HG03571 (cell line): ENCODE measurements around the gene SCAPER.

Source experiments
- ATAC-seq: cut with Tn5 transposase; IDR thresholded peaks from one replicate; pipeline ENCODE4 v1.9.1; 2021; ENCODE audit not compliant: unreplicated experiment

SCAPER gene

DNA sequence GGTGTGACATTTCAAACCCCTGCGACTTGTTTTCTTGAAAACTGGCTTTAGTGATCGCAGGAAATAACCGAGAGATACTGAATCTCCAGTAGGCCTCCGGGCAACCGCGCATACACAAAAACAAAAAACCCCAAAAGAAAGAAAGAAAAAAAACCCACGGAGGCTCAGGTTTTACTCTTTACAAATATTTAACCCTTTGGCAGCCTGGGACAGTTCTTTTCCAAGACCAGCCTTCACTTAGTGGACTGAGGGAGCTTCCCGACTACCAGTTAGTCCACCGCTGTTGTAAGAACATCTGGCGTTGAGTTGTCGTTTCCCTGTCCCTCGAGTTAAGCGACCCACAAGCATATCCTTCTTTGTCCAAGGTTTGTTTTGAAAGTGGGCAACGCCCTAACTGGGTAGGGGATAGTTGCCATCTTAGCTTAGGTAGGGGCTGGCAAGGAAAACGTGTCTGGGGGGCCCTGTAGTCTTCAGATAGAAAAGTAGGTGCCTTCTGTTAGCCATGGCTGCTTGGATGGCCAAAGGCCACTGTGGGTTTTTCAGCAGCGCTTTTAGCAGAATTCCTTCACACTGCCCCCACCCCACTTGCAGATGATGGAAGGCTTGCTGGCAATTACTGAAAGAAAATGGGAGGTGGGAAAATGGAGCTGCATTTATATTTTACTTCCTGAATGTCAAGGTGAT, 561.7 kb downstream of the SCAPER start:
- no peak for ATAC-seq

DNA sequence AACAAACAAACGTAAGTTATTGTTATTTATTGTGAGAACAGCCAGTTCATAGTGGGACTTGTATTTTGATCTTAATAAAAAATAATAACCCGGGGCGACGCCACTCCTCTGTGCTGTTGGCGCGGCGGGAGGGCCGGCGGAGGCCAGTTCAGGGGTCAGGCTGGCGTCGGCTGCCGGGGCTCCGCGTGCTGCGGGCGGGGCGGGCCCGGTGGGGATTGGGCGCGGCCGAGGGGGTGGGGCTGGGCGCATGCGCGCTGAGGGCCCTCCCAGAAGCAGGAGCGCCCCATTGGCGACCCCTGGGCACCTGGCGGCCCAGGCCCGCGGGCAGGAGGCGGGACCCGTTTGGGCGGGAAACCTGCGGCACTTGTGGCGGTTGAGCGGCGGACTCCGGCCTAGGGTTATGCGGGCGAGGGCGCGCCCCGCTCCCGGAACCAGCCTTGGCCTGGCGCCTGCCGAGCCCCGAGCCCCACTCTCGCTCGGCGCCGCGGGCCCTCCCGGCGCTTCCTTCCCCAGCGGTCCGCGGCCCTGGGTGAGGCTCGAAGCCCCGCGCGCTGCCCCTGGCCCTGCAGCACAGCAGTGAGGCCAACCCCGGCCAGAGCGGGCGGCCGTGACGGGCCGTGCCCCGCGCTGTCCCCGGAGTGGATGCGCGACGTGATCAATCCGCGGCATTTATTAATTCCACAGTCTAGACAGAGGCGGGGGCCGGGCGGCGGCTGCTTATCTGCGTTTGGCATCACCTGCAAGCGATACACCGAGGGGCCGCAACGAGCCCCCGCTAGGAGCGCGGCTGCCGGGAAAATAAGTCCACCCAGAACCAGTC, 562.5 kb downstream of the SCAPER start:
- ATAC-seq: no peak

DNA sequence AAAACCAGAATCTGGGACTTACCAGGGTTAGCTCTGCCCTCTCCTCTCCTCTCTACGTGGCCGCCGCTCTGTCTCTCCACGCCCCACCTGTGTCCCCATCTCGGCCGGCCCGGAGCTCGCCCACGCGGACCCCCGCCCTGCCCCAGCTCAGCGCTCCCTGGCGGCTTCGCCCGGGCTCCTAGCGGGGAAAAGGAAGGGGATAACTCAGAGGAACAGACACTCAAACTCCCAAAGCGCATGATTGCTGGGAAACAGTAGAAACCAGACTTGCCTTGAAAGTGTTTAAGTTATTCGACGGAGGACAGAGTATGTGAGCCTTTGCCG, 563.1 kb downstream of the SCAPER start:
- ATAC-seq: no peak

DNA sequence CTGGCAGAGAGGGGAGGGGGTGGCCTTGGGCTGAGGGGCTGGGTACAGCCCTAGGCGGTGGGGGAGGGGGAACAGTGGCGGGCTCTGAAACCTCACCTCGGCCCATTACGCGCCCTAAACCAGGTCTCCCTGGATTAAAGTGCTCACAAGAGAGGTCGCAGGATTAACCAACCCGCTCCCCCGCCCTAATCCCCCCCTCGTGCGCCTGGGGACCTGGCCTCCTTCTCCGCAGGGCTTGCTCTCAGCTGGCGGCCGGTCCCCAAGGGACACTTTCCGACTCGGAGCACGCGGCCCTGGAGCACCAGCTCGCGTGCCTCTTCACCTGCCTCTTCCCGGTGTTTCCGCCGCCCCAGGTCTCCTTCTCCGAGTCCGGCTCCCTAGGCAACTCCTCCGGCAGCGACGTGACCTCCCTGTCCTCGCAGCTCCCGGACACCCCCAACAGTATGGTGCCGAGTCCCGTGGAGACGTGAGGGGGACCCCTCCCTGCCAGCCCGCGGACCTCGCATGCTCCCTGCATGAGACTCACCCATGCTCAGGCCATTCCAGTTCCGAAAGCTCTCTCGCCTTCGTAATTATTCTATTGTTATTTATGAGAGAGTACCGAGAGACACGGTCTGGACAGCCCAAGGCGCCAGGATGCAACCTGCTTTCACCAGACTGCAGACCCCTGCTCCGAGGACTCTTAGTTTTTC, 563.6 kb downstream of the SCAPER start:
- no peak for ATAC-seq

DNA sequence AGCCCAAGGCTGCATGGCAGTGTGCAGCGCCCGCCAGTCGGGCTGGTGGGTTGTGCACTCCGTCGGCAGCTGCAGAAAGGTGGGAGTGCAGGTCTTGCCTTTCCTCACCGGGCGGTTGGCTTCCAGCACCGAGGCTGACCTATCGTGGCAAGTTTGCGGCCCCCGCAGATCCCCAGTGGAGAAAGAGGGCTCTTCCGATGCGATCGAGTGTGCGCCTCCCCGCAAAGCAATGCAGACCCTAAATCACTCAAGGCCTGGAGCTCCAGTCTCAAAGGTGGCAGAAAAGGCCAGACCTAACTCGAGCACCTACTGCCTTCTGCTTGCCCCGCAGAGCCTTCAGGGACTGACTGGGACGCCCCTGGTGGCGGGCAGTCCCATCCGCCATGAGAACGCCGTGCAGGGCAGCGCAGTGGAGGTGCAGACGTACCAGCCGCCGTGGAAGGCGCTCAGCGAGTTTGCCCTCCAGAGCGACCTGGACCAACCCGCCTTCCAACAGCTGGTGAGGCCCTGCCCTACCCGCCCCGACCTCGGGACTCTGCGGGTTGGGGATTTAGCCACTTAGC, 564.3 kb downstream of the SCAPER start:
- no peak for ATAC-seq

DNA sequence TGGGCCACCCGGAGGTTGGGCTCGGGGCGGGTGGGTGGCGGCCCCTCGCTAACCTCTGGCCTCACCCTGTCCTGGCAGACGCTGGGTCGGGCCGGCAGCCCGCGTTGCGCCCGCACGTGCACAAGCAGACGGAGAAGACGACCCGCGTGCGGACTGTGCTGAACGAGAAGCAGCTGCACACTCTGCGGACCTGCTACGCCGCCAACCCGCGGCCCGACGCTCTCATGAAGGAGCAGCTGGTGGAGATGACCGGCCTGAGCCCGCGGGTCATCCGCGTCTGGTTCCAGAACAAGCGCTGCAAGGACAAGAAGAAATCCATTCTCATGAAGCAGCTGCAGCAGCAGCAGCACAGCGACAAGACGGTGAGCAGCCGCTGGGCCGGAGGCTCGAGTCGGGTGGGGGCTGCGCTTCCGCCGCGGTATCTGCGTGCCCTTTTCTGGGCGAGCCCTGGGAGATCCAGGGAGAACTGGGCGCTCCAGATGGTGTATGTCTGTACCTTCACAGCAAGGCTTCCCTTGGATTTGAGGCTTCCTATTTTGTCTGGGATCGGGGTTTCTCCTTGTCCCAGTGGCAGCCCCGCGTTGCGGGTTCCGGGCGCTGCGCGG, 564.8 kb downstream of the SCAPER start:
- ATAC-seq: no peak

DNA sequence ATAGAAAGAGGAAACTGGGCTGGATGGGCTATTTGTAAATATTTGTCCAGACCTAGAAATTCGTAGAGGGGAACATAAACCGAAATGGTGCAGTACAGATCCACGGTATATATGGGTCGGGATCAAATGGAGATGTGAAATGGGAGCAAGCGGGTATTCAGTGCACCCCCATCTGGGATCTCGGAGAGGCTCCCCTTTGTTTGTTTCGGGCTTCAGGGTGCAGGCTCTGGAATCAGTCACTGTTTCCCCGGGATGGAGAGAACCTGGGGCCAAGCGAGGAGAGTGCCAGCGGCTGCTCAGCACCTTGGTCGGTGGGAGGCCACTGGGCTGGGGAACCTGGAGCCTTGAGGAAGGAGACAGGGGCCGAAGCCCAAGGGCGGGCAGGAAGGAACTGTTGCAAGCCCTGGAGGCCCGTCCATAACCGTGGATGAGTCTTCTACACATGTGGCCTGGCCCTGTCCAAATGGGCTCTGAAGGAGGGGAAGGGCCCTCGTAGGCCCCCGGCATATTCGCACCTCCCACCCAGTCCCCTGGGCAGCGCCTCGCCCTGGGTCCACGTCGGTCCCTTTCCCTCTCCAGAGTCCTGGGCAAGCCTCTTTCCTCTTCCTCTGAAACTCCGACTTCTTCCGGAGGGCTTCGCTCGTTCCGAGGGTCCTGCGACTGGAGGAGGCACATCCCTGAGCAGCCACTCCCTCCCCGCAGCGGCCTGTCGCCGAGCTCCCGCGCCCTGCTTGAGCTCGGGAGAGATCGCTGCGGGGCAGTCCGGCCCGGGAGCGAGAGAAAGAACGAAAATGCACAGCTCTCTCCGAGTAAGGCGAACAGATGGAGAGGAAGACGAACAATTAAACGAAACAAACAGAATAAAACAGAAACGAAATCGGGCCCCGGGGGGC, 565.6 kb downstream of the SCAPER start:
- ATAC-seq: no peak

DNA sequence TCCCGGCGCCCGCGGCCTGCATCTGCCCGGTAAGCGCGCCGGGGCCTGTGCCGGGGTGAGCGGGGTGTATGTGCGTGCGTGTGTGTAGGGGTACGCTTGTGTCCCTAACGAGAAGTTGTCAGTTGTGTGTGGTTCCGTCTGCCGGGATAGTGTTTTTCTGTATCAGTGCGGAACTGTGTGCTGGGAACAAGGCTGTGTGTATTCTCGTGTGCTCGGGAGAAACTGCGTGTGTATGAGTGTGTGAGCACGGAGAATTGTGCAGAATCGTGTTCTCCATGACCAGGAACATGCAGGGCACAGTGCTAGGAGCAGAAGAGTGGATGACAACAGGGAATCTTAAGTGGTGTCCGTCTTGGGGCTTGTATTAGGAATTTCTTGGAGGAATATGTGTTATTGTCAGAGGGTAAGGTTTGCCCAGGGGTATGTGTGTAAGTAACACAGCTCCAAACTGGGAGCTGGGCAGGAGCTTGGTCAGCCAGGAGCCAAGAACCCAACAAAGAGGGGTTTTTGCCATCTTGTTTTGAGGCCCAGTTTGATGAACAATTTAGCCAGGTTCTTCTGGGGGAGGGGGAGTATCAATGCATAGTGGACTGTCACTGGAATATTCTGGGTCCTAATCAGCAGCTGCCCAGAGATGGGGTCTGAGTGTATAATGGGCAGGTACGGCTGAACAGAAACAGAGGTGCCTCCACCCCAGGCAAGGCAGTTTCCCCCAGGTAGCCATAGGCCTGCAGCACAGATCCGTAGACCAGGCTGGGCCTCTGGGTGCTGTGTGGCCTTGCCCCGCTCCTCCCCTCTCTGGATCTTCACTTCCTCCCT, 566.4 kb downstream of the SCAPER start:
- ATAC-seq: no peak

DNA sequence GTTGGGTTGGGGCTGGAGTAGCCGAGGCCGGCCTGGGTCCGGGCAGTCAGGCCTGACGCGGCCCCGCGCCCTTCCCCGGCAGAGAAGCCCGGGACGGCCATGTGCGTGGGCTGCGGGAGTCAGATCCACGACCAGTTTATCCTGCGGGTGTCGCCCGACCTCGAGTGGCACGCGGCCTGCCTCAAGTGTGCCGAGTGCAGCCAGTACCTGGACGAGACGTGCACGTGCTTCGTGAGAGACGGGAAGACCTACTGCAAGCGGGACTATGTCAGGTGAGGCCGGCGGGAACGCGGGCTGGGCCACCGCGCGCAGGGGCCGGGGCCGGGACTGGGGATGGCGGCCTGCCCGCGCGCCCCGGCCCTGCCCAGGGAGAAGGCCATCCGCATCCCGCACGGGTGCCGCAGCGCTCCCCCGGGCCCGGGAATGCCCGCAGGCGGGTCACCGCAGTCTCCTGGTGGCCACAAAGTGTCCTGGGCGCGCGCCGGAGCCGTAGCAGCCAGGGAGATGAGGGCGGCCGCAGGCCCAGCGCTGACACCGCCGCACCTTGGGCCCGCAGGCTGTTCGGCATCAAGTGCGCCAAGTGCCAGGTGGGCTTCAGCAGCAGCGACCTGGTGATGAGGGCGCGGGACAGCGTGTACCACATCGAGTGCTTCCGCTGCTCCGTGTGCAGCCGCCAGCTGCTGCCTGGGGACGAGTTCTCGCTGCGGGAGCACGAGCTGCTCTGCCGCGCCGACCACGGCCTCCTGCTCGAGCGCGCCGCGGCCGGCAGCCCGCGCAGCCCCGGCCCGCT, 567.2 kb downstream of the SCAPER start:
- ATAC-seq: no peak

DNA sequence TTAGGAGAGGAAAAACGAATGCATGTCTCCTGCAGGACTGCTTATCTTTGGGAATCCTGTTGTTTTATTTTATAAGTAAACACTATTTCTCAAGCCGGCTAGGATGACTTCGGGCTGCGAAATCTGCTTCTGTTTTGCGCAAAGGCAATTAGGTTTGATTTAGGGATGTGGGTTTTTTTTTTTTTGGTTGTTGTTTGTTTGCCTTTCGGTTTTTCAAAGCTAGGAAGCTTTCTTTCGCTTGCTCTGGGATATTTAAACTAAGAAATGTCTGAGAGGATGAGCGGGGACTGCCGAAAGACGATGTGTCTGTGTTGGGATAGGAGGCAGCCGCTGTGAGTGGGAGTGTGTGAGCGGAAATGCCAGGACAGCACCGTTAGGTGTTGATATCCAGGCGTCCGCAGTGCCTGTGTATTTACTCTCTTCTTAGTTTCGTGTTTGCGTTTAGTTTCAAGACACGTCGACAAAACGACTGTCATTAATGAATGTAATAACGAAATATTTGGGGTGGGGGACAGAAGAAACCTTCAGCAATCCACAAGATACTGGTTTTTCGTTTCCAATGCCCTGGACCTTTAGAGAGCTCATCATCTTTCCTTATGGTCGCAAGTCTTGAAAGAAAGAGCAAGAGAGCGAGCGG, 568.0 kb downstream of the SCAPER start:
- ATAC-seq: no peak

DNA sequence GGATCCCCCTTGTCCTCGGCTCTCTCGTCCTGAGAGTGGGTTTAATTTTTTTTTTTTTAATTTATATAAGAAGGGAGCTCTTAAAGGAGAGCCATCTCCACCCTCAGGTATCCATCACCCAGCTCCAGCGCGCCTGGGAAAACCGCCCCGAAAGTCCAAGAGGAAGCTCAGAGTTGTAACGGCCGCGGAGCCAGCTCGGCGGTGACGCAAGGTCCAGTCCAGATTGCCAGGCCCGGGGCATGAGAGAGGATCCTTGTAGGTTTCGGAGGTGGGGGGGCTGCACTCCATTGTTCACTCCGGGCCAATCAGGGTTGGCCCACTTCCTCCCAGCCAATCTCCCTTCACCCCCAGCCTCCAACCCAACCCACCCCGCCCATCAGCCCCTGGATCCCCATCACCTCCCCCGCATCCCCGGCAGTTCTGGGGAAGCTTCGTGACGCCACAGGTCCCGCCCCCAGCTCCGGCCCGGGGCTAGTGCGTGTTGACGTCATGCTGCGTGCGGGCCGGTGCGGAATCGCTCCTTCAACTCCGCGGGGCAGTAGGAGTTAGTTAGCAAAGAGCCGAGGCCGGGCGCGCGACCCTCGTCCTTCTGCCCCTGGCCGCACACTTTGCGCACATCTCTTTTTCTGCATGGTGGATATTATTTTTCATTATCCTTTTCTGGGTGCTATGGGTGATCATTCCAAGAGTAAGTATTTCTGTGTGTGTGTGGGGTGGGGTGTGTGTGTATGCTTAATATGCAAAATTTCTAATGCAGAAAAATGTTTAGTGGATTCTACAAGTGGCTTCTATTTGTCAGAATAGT, 568.7 kb downstream of the SCAPER start, which contains the start of gene ISL2:
TSS of gene ISL2 (plus strand) at position 520 of the 805 bp plus-strand sequence. CDS start at position 631, 111 bp downstream.
- ATAC-seq: peak; percentile 46

DNA sequence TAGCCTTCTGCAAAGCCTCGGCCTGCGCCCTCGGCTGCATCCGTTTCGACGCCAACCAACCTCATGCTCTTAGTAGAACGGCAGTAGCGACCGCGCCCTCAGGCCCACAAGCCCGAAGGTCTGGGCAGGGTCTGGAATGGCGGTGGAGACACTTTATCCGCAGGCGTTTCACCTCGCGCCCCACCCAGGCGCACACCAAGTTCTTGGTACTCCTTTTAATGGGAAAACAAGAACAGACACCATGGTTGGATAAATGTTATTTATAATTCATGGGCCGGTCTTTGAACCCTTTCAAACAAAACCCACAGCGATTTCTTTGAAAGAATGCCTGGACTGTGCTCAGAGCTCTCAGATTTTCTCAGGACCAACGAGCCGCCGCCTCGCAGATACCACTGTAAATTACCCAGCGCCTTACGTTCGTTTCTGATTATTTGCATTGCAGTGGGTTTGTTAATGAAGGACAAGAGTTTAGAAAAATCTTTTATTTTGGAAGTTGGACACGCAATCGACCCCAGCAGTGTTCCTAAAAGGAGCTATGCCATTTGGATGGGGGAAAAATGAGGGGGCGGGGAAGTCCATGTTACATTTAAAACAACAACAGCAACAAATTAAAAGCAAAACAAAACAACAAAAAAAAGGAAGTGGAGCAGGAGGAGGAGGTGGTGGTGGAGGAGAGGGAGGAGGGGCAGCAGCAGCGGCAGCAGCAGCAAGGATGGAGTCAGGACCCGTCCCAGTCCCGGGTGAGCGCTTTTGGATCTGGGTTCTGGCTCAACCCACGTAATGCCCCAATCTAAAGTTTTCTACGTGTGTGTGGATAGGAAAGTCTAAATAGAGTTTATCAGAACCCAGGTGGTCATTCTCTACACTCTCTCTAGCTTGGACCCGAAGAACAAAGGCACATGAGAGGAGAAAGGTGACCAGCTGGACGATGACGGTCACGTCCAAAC, 569.6 kb downstream of the SCAPER start:
- ATAC-seq: no peak

DNA sequence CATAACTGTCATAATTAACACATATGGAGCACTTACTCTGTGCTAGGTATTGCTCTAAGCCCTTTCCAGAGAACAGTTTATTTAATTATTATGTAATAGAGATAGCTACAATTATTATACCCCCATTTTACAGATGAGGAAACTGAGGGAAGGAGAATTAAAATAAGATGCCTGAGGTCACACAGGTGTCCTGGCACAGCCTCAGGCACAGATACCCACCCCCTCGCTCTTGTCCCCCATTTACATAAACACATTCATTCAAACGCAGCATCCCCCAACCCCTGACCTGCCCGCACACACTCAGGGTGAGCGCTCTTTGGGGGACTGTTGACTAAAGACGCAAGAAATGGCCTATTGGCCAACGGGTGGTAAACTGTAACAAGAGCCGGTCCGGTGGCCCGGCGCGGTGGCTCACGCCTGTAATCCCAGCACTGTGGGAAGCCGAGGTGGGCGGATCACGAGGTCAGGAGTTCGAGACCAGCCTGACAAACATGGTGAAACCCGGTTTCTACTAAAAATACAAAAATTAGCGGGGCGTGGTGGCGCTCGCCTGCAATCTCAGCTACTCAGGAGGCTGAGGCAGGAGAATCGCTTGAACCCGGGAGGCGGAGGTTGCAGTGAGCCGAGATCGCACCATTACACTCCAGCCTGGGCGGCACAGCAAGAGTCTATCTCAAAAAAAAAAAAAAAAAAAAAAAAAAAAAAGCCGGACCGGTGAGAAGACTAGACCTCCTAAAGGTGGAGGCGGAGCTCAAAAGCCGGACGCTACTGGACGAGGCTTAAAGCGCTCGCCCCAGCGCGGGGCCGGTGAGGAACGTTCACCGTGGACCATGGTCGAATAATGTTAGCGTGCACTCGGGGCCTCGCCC, 570.5 kb downstream of the SCAPER start:
- no peak for ATAC-seq

DNA sequence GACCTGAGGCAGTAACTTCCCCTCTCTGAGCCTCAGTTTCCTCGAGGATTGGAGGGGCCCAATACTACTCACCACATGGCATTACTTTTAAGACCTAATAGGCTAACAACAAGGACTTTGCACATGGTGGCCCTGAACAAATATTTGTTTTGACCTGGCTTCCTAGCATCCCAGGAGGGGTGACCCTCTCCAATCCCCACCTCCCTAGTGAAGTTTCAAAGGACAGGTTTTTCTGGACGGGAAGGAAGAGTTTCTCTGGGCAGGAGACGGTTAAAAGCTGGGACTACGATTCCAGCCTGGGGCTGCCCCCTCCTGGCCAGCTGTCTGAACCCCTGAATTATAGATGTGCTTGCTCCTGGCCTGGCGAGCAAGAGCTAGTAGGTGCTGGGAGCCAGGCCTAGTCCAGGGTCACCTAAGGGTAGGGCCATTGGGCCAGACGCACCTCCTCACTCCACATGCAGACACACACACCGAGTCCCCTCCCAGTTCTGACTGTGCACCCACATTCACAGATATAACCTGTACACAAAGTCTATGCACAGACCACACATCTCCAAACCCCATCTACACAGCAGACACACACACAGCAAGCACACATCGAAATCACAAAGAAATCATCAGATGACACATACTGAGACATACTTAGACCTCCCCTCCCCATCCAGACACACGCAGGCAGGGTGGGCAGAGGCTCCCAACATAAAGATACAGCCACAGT, 571.3 kb downstream of the SCAPER start:
- ATAC-seq: no peak

DNA sequence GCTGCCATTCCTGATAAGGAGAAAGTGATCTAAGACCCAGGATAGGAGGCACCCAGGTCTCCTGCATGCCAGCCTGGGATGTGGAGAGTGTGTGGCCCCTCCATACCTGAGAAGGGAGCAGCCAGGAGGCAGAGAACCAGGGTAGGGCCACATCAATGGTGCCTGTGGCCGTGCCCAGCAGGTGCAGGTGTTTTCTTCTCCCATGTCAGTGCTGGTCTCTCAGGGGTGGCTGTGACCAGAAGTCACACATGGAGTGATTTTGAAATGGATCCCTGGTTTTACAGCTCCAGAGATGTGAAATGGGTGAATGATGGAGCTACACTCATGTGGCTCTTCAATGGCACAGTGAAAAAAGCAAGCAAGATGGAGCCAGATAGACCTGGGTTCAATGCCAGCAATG, 571.8 kb downstream of the SCAPER start:
- no peak for ATAC-seq
